Measurements from ENCODE around the gene ARHGAP28.

- TF ChIP-seq CTCF (conservative IDR thresholded peaks at IDR 0.05) (no peak), ZFX (IDR thresholded peaks at IDR 0.05) (no peak)
Observed at GRCh38 chr18:6835345-6835744, 105.8 kb downstream of the ARHGAP28 start.

Data from C4-2B (cell line).